HepG2 (cell line): Measurements from ENCODE around the gene KPNA3. TPM values are rescaled to one million over a fixed set of nuclear protein-coding genes. Genes with fewer than 3 reads are reported as not detected.

Experiments used
- BRCA1 ChIP-seq: sonication (generic); formaldehyde crosslinking; IDR thresholded peaks from 2 replicates; pipeline ENCODE4 v1.4.0; 2020; ENCODE audit warnings: missing genetic modification reagents
- CREBL2 ChIP-seq: sonication (generic); formaldehyde crosslinking; IDR thresholded peaks from 2 replicates; pipeline ENCODE4 v1.8.1; 2023; ENCODE audit warnings: missing genetic modification reagents, mild to moderate bottlenecking, borderline replicate concordance
- EED ChIP-seq: sonication (generic); formaldehyde crosslinking; IDR thresholded peaks from 2 replicates; pipeline ENCODE4 v1.5.0; 2020; ENCODE audit warnings: mild to moderate bottlenecking, missing genetic modification reagents
- JARID2 ChIP-seq: sonication (generic); formaldehyde crosslinking; IDR thresholded peaks from 2 replicates; pipeline ENCODE4 v1.8.1; 2023; ENCODE audit warnings: missing genetic modification reagents, inconsistent platforms; ENCODE audit not compliant: insufficient replicate concordance
- KAT8 ChIP-seq: IDR thresholded peaks from 2 replicates; pipeline ENCODE4 v1.6.1; 2016; ENCODE audit warnings: missing genetic modification reagents, missing compliant biosample characterization
- MATR3 ChIP-seq: sonication (generic); formaldehyde crosslinking; IDR thresholded peaks from 2 replicates; pipeline ENCODE4 v1.4.0; 2020; ENCODE audit warnings: missing genetic modification reagents
- MBD4 ChIP-seq: IDR thresholded peaks from 2 replicates; pipeline ENCODE4 v1.6.1; 2012; ENCODE audit warnings: low read length, inconsistent platforms, borderline replicate concordance
- MEF2D ChIP-seq: sonication (generic); formaldehyde crosslinking; IDR thresholded peaks from 2 replicates; pipeline ENCODE4 v1.5.1; 2020; ENCODE audit warnings: mild to moderate bottlenecking, missing genetic modification reagents
- NR2C2 ChIP-seq: sonication (generic); formaldehyde crosslinking; IDR thresholded peaks from 2 replicates; pipeline ENCODE4 v1.4.0; 2020; ENCODE audit warnings: missing genetic modification reagents, mild to moderate bottlenecking, moderate library complexity, borderline replicate concordance
- NRL ChIP-seq: sonication (generic); formaldehyde crosslinking; IDR thresholded peaks from 2 replicates; pipeline ENCODE4 v1.5.0; 2020; ENCODE audit warnings: missing genetic modification reagents, mild to moderate bottlenecking, moderate library complexity, borderline replicate concordance
- RFX3 ChIP-seq: IDR thresholded peaks from 2 replicates; pipeline ENCODE4 v1.6.1; 2016; ENCODE audit warnings: missing biosample characterization, missing genetic modification reagents
- SETDB1 ChIP-seq: sonication (generic); formaldehyde crosslinking; IDR thresholded peaks from 2 replicates; pipeline ENCODE4 v1.5.1; 2020; ENCODE audit warnings: missing genetic modification reagents, mild to moderate bottlenecking, borderline replicate concordance
- TCF12 ChIP-seq, 2 experiments: fragments of 450-650 bp in 1 of 2; sonication (generic) in 1 of 2; formaldehyde crosslinking in 1 of 2; IDR thresholded peaks; 2 replicates each; pipeline versions ENCODE4 v1.6.1 to v1.8.0; 2017 to 2022; ENCODE audit warnings: antibody characterized with exemption in 1 of 2, mild to moderate bottlenecking in 1 of 2, missing genetic modification reagents in 1 of 2, moderate library complexity in 1 of 2
- ZBTB14 ChIP-seq: sonication (generic); formaldehyde crosslinking; IDR thresholded peaks from 2 replicates; pipeline ENCODE4 v1.4.0; 2020; ENCODE audit warnings: missing genetic modification reagents
- ZNF17 ChIP-seq: sonication (generic); formaldehyde crosslinking; IDR thresholded peaks from 2 replicates; pipeline ENCODE4 v1.5.0; 2020; ENCODE audit warnings: mild to moderate bottlenecking, missing genetic modification reagents
- ZNF235 ChIP-seq: sonication (generic); formaldehyde crosslinking; IDR thresholded peaks from 2 replicates; pipeline ENCODE4 v1.8.1; 2023; ENCODE audit warnings: mild to moderate bottlenecking, missing genetic modification reagents, borderline replicate concordance
- ZNF451 ChIP-seq: sonication (generic); formaldehyde crosslinking; IDR thresholded peaks from 2 replicates; pipeline ENCODE4 v1.5.0; 2020; ENCODE audit warnings: mild to moderate bottlenecking, missing genetic modification reagents
- ZNF557 ChIP-seq: sonication (generic); formaldehyde crosslinking; IDR thresholded peaks from 2 replicates; pipeline ENCODE4 v1.4.0; 2020; ENCODE audit warnings: missing genetic modification reagents
- ZNF564 ChIP-seq: sonication (generic); formaldehyde crosslinking; IDR thresholded peaks from 2 replicates; pipeline ENCODE4 v1.8.1; 2023; ENCODE audit warnings: mild to moderate bottlenecking, missing genetic modification reagents
- ZNF891 ChIP-seq: sonication (generic); formaldehyde crosslinking; IDR thresholded peaks from 2 replicates; pipeline ENCODE4 v1.5.0; 2020; ENCODE audit warnings: mild to moderate bottlenecking, missing genetic modification reagents
- polyA plus RNA-seq, 8 experiments: library from polyadenylated mRNA; depleted of rRNA in 3 of 8; stranded (reverse) in 7 of 8; unstranded in 1 of 8; fragments of >200 nt; fragmentation: Illumina TruSeq in 4 of 8; extraction: Trizol in 4 of 8; gene quantifications; 2 replicates each; pipeline versions ENCODE4 v1.2.1 to v1.2.3, GENCODE V29; 2011 to 2016; ENCODE audit warnings: low read depth in 4 of 8, missing spikeins in 1 of 8, mixed read lengths in 1 of 8; ENCODE audit not compliant: insufficient read depth in 1 of 8
- total RNA-seq, 5 experiments: library from RNA; depleted of rRNA; stranded (reverse); fragments of >200 nt; fragmentation: Illumina TruSeq; extraction: Trizol; gene quantifications; 2 replicates each; pipeline ENCODE4 v1.2.3, GENCODE V29; 2016; ENCODE audit warnings: low read depth in 1 of 5
- TF ChIP-seq, protein P1 (sequence below): sonication (generic); formaldehyde crosslinking; IDR thresholded peaks from 2 replicates; pipeline ENCODE4 v1.4.0; 2020; ENCODE audit warnings: mild to moderate bottlenecking, missing genetic modification reagents
- TF ChIP-seq, protein P2 (sequence below): sonication (generic); formaldehyde crosslinking; IDR thresholded peaks from 2 replicates; pipeline ENCODE4 v1.5.0; 2020; ENCODE audit warnings: mild to moderate bottlenecking, missing genetic modification reagents, borderline replicate concordance

Gene KPNA3
- total and polyA plus RNA-seq, 2 of the 13 experiments (the other 11 are each of a cell fraction or from before 2014, with no cell fraction given) = 13.0 to 28.9 TPM

GRCh38 chr13:49792550-49793324 lies at the start of gene KPNA3 (continued):
- no peak for TF ChIP-seq ZNF235 (CRISPR knock-in tag)
- TF ChIP-seq KAT8 (CRISPR knock-in tag) = peak; percentile 80
- peak; percentile 87 for TF ChIP-seq ZNF891
- no peak for TF ChIP-seq MBD4
- no peak for TF ChIP-seq BRCA1 (CRISPR knock-in tag)
- TF ChIP-seq MEF2D = peak; percentile 49; the same call in 1 of the 2 replicates
- peak; percentile 86; the same call in 1 of the 2 replicates for TF ChIP-seq ZNF451 (CRISPR knock-in tag)
- no peak for TF ChIP-seq TCF12 (IDR thresholded peaks at IDR 0.05)
- peak; percentile 78; the same call in 1 of the 2 replicates for TF ChIP-seq TCF12 (CRISPR knock-in tag; IDR thresholded peaks at IDR 0.05)
- TF ChIP-seq CREBL2 (CRISPR knock-in tag) = no peak; the same call in 1 of the 2 replicates
- peak; percentile 83; the same call in 1 of the 2 replicates for TF ChIP-seq ZNF564 (CRISPR knock-in tag)
- peak; percentile 69 for TF ChIP-seq NR2C2 (CRISPR knock-in tag)
- no peak for TF ChIP-seq RFX3 (CRISPR knock-in tag)
- TF ChIP-seq MATR3 (CRISPR knock-in tag) = no peak
- TF ChIP-seq, protein P1, sequence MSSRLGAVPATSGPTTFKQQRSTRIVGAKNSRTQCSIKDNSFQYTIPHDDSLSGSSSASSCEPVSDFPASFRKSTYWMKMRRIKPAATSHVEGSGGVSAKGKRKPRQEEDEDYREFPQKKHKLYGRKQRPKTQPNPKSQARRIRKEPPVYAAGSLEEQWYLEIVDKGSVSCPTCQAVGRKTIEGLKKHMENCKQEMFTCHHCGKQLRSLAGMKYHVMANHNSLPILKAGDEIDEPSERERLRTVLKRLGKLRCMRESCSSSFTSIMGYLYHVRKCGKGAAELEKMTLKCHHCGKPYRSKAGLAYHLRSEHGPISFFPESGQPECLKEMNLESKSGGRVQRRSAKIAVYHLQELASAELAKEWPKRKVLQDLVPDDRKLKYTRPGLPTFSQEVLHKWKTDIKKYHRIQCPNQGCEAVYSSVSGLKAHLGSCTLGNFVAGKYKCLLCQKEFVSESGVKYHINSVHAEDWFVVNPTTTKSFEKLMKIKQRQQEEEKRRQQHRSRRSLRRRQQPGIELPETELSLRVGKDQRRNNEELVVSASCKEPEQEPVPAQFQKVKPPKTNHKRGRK = no peak
- TF ChIP-seq SETDB1 (CRISPR knock-in tag) = no peak
- TF ChIP-seq ZNF557 (CRISPR knock-in tag) = peak; percentile 76
- no peak for TF ChIP-seq JARID2
- 0 out of 2 replicates have a peak, but pooled peaks have one; percentile 77 for TF ChIP-seq NRL (CRISPR knock-in tag)
- peak; percentile 88 for TF ChIP-seq ZBTB14 (CRISPR knock-in tag)
- no peak for TF ChIP-seq EED (CRISPR knock-in tag)
- TF ChIP-seq, protein P2, sequence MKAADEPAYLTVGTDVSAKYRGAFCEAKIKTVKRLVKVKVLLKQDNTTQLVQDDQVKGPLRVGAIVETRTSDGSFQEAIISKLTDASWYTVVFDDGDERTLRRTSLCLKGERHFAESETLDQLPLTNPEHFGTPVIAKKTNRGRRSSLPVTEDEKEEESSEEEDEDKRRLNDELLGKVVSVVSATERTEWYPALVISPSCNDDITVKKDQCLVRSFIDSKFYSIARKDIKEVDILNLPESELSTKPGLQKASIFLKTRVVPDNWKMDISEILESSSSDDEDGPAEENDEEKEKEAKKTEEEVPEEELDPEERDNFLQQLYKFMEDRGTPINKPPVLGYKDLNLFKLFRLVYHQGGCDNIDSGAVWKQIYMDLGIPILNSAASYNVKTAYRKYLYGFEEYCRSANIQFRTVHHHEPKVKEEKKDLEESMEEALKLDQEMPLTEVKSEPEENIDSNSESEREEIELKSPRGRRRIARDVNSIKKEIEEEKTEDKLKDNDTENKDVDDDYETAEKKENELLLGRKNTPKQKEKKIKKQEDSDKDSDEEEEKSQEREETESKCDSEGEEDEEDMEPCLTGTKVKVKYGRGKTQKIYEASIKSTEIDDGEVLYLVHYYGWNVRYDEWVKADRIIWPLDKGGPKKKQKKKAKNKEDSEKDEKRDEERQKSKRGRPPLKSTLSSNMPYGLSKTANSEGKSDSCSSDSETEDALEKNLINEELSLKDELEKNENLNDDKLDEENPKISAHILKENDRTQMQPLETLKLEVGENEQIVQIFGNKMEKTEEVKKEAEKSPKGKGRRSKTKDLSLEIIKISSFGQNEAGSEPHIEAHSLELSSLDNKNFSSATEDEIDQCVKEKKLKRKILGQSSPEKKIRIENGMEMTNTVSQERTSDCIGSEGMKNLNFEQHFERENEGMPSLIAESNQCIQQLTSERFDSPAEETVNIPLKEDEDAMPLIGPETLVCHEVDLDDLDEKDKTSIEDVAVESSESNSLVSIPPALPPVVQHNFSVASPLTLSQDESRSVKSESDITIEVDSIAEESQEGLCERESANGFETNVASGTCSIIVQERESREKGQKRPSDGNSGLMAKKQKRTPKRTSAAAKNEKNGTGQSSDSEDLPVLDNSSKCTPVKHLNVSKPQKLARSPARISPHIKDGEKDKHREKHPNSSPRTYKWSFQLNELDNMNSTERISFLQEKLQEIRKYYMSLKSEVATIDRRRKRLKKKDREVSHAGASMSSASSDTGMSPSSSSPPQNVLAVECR (CRISPR knock-in tag) = peak; percentile 71; the same call in 1 of the 2 replicates
- no peak for TF ChIP-seq ZNF17 (CRISPR knock-in tag)
